ENCODE data around the gene SH3GLB2. TPM values are rescaled to one million over a fixed set of nuclear protein-coding genes. Genes with fewer than 3 reads are reported as not detected.

Gene SH3GLB2
- total and polyA plus RNA-seq, 2 donors (not counting 1 experiment from before 2014, with no cell fraction given) = 27.3 to 42.3 TPM

GRCh38 chr9:129052592-129052991 lies 24.5 kb upstream of the SH3GLB2 start:
- H3K36me3 ChIP-seq (ENCODE audit: control insufficient read depth, insufficient read depth, low read length) = peaks cover 7% of the 10 kb centered on the region
- H3K9ac ChIP-seq (ENCODE audit: insufficient read depth, low read length) = no peak overlapping the region
- H2AFZ ChIP-seq (ENCODE audit: low read length) = no peak overlapping the region
- no peaks in the 10 kb centered on the region for H3K4me1 ChIP-seq (ENCODE audit: control insufficient read depth, extremely low read depth, insufficient read depth, low read length)
- H3K4me3 ChIP-seq (replicated peaks in 1 of 4; ENCODE audit: control extremely low read depth in 1 of 4, insufficient read depth in 1 of 4, low read depth in 3 of 4, low read length in 4 of 4) = no peak overlapping the region
- H3K9me3 ChIP-seq (ENCODE audit: control insufficient read depth, insufficient read depth, low read depth, low read length) = no peaks in the 10 kb centered on the region
- no peak for TF ChIP-seq EZH2 (IDR thresholded peaks at IDR 0.05; ENCODE audit: low read length, missing control alignments)
- no peak for TF ChIP-seq CTCF (conservative IDR thresholded peaks at IDR 0.05 in 1 of 2, IDR thresholded peaks at IDR 0.05 in 1 of 2; ENCODE audit: low read depth in 1 of 2, low read length in 2 of 2)
- H3K4me2 ChIP-seq (ENCODE audit: extremely low read depth, insufficient read depth, low read length) = no peak overlapping the region
- no peak overlapping the region for H3K27ac ChIP-seq (ENCODE audit: insufficient read depth, low read length)
- no peaks in the 10 kb centered on the region for H3K79me2 ChIP-seq (ENCODE audit: control insufficient read depth, insufficient read depth, low read length)
- no peaks in the 10 kb centered on the region for H3K27me3 ChIP-seq (ENCODE audit: control insufficient read depth, insufficient read depth, low read length)
- no peak for DNase-seq (ENCODE audit: low read depth in 2 of 2)
- no peaks in the 10 kb centered on the region for H4K20me1 ChIP-seq (ENCODE audit: control insufficient read depth, extremely low read depth, insufficient read depth, low read length)

- no peaks in the 10 kb centered on the region for H3K27me3 ChIP-seq (ENCODE audit: control insufficient read depth, insufficient read depth, low read length)
- no peaks in the 10 kb centered on the region for H4K20me1 ChIP-seq (ENCODE audit: control insufficient read depth, extremely low read depth, insufficient read depth, low read length)
- TF ChIP-seq EZH2 (IDR thresholded peaks at IDR 0.05; ENCODE audit: low read length, missing control alignments) (no peak), CTCF (conservative IDR thresholded peaks at IDR 0.05 in 1 of 2, IDR thresholded peaks at IDR 0.05 in 1 of 2; ENCODE audit: low read depth in 1 of 2, low read length in 2 of 2) (no peak)
- no peak for DNase-seq (ENCODE audit: low read depth in 2 of 2)
- no peak overlapping the region for H3K4me3 ChIP-seq (replicated peaks in 1 of 4; ENCODE audit: control extremely low read depth in 1 of 4, insufficient read depth in 1 of 4, low read depth in 3 of 4, low read length in 4 of 4)
- no peak overlapping the region for H3K4me2 ChIP-seq (ENCODE audit: extremely low read depth, insufficient read depth, low read length)
- H2AFZ ChIP-seq (ENCODE audit: low read length) = no peak overlapping the region
- H3K79me2 ChIP-seq (ENCODE audit: control insufficient read depth, insufficient read depth, low read length) = peaks cover 12% of the 10 kb centered on the region
- peaks cover 8% of the 10 kb centered on the region for H3K36me3 ChIP-seq (ENCODE audit: control insufficient read depth, insufficient read depth, low read length)
- H3K9me3 ChIP-seq (ENCODE audit: control insufficient read depth, insufficient read depth, low read depth, low read length) = no peaks in the 10 kb centered on the region
- H3K9ac ChIP-seq (ENCODE audit: insufficient read depth, low read length) = no peak overlapping the region
- no peak overlapping the region for H3K27ac ChIP-seq (ENCODE audit: insufficient read depth, low read length)
- H3K4me1 ChIP-seq (ENCODE audit: control insufficient read depth, extremely low read depth, insufficient read depth, low read length) = peaks cover 9% of the 10 kb centered on the region
These were observed 13.9 kb upstream of the SH3GLB2 start for GRCh38 chr9:129042016-129042415.

- Histone ChIP-seq H3K79me2 (ENCODE audit: control insufficient read depth, insufficient read depth, low read length) (peaks cover 13% of the 10 kb centered on the region), H2AFZ (ENCODE audit: low read length) (no peak overlapping the region), H3K27me3 (ENCODE audit: control insufficient read depth, insufficient read depth, low read length) (no peaks in the 10 kb centered on the region), H3K4me1 (ENCODE audit: control insufficient read depth, extremely low read depth, insufficient read depth, low read length) (peaks cover 9% of the 10 kb centered on the region), H3K9me3 (ENCODE audit: control insufficient read depth, insufficient read depth, low read depth, low read length) (no peaks in the 10 kb centered on the region), H3K36me3 (ENCODE audit: control insufficient read depth, insufficient read depth, low read length) (peaks cover 8% of the 10 kb centered on the region), H3K4me2 (ENCODE audit: extremely low read depth, insufficient read depth, low read length) (no peak overlapping the region), H3K27ac (ENCODE audit: insufficient read depth, low read length) (no peak overlapping the region), H4K20me1 (ENCODE audit: control insufficient read depth, extremely low read depth, insufficient read depth, low read length) (no peaks in the 10 kb centered on the region), H3K4me3 (replicated peaks in 1 of 4; ENCODE audit: control extremely low read depth in 1 of 4, insufficient read depth in 1 of 4, low read depth in 3 of 4, low read length in 4 of 4) (no peak overlapping the region), H3K9ac (ENCODE audit: insufficient read depth, low read length) (no peak overlapping the region)
- DNase-seq (ENCODE audit: low read depth in 2 of 2) = no peak
- TF ChIP-seq EZH2 (IDR thresholded peaks at IDR 0.05; ENCODE audit: low read length, missing control alignments) (no peak), CTCF (conservative IDR thresholded peaks at IDR 0.05 in 1 of 2, IDR thresholded peaks at IDR 0.05 in 1 of 2; ENCODE audit: low read depth in 1 of 2, low read length in 2 of 2) (no peak)
These were observed 12.0 kb upstream of the SH3GLB2 start for GRCh38 chr9:129040113-129040643.
